Activated T-cell treated with anti-CD3 and anti-CD28 coated beads for 48 hours (primary cell): ENCODE data around the gene TRIM68.

Experiments
- DNase-seq: peaks from one replicate; pipeline ENCODE4 v3.0.0-alpha.2; 2020; ENCODE audit warnings: low read depth

Gene TRIM68

GRCh38 chr11:4607781-4608666 lies at the start of gene TRIM68:
Gene TRIM68 (minus strand): TSS chr11:4608231. CDS start chr11:4605504, 2,727 bp downstream.
- DNase-seq: peak; percentile 93

GRCh38 chr11:4654635-4655369 lies 46.8 kb upstream of the TRIM68 start:
- no peak for DNase-seq

GRCh38 chr11:4647766-4648165 lies 39.7 kb upstream of the TRIM68 start:
- no peak for DNase-seq

- DNase-seq: no peak
Measured at GRCh38 chr11:4645974-4646373, 37.9 kb upstream of the TRIM68 start.

GRCh38 chr11:4644233-4644632 lies 36.2 kb upstream of the TRIM68 start:
- no peak for DNase-seq

- DNase-seq: no peak
Measured at GRCh38 chr11:4643682-4644081, 35.7 kb upstream of the TRIM68 start, which contains the start of gene OR51E1. Gene OR51E1 (plus strand): TSS chr11:4643982. CDS start chr11:4652527, 8,545 bp downstream.

- no peak for DNase-seq
Measured at GRCh38 chr11:4643076-4643475, 35.0 kb upstream of the TRIM68 start.

- no peak for DNase-seq
Measured at GRCh38 chr11:4642043-4642442, 34.0 kb upstream of the TRIM68 start.

- DNase-seq: no peak
Measured at GRCh38 chr11:4641501-4641900, 33.5 kb upstream of the TRIM68 start.

- no peak for DNase-seq
Measured at GRCh38 chr11:4639931-4640330, 31.9 kb upstream of the TRIM68 start.

- no peak for DNase-seq
Measured at GRCh38 chr11:4637662-4638047, 29.6 kb upstream of the TRIM68 start.

GRCh38 chr11:4636962-4637661 lies 29.1 kb upstream of the TRIM68 start, which contains the start of gene OR51D1:
Gene OR51D1 (plus strand): TSS chr11:4637477. CDS start chr11:4639791, 2,314 bp downstream.
- peak; percentile 55 for DNase-seq

GRCh38 chr11:4636136-4636535 lies 28.1 kb upstream of the TRIM68 start:
- DNase-seq: no peak

- DNase-seq: peak; percentile 27
Measured at GRCh38 chr11:4626207-4627099, 18.4 kb upstream of the TRIM68 start.

GRCh38 chr11:4619514-4619913 lies 11.5 kb upstream of the TRIM68 start:
- DNase-seq: no peak

- DNase-seq: no peak
Measured at GRCh38 chr11:4615856-4616444, 7.9 kb upstream of the TRIM68 start.

GRCh38 chr11:4611986-4612385 lies 4.0 kb upstream of the TRIM68 start:
- no peak for DNase-seq

GRCh38 chr11:4610258-4610935 lies 2.4 kb upstream of the TRIM68 start:
- DNase-seq: no peak

- no peak for DNase-seq
Measured at GRCh38 chr11:4607096-4607495, 935 bp downstream of the TRIM68 start.
